Measurements from ENCODE around the gene BEX4.
A peak's percentile ranks its signal among the peaks of the same experiment; 100 is the strongest.

GRCh38 chrX:103248553-103248952 lies 33.6 kb downstream of the BEX4 start:
- TF ChIP-seq, protein P1, sequence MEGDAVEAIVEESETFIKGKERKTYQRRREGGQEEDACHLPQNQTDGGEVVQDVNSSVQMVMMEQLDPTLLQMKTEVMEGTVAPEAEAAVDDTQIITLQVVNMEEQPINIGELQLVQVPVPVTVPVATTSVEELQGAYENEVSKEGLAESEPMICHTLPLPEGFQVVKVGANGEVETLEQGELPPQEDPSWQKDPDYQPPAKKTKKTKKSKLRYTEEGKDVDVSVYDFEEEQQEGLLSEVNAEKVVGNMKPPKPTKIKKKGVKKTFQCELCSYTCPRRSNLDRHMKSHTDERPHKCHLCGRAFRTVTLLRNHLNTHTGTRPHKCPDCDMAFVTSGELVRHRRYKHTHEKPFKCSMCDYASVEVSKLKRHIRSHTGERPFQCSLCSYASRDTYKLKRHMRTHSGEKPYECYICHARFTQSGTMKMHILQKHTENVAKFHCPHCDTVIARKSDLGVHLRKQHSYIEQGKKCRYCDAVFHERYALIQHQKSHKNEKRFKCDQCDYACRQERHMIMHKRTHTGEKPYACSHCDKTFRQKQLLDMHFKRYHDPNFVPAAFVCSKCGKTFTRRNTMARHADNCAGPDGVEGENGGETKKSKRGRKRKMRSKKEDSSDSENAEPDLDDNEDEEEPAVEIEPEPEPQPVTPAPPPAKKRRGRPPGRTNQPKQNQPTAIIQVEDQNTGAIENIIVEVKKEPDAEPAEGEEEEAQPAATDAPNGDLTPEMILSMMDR (IDR thresholded peaks at IDR 0.05 in 4 of 5, conservative IDR thresholded peaks at IDR 0.05 in 1 of 5), result peak in 1 of 5 experiments; percentile 12
- no peak for TF ChIP-seq POLR2A (IDR thresholded peaks at IDR 0.05)
